Stimulated activated CD8-positive, alpha-beta memory T cell treated with anti-CD3 and anti-CD28 coated beads, Interleukin-4, amount 100 ng/mL, for 1 hour (primary cell): Measurements from ENCODE around the gene TMEM98.
"Not testable (repeated sequence)": the region's sequence is repeated elsewhere in the genome, so short reads cannot be mapped to it uniquely, and the experiment has no call there.

Experiments used
- DNase-seq, 2 donors: peaks; one replicate each; pipeline ENCODE4 v3.0.0-alpha.2; 2020; ENCODE audit warnings: low read depth in 2 of 2, low spot score in 1 of 2

Gene TMEM98

DNA sequence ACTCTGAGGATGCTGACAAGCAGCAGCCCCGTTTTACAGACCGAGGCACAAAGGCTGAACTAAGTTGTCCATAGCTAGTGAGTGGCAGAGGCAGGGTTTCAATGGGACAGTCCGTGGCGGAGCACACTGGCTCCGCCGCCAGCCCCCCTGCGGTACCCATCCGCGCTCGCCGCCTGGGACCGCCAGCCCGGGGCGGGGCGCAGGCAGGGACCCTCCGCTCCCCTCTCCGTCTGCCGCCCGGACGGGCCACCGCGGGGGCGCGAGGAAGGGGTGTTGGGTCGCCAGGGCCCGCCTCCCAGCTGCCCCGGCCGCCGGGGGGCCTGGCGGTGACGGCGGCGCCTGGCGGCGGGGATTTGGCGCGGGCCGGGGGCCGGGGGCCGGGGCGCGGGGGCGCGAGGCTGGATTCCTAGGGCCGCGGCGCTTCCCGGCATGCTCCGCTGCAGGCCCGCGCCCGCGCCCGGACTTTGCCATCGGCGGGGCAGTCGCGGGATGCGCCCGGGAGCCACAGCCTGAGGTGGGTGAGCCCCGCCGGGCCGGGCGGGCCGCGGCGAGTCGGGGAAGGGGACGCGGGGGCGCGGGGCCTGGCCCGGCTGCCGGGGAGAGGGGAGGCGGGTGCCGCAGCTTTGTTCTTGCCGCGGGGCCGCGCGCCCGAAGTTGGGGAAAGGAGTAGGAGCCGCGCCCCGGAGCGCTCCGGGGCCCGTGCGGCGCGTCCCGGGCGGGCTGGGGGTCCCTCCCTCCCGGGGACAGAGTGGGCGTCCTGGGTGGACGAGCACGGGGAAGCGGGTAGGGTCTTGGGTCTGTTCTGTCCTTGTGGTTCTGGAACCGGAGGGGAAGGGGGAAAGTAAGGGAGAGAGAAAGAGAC is at the start of gene TMEM98:
Gene TMEM98 (plus strand): TSS at position 430 of the 862 bp plus-strand sequence. CDS start 3,376 bp downstream, outside the sequence.
- DNase-seq = no peak

- no peak for DNase-seq
Measured at GRCh38 chr17:32878211-32878610, 49.7 kb upstream of the TMEM98 start.

- no peak for DNase-seq
Measured at GRCh38 chr17:32879134-32879533, 48.8 kb upstream of the TMEM98 start.

- DNase-seq = no peak
Measured at GRCh38 chr17:32880671-32881453, 47.1 kb upstream of the TMEM98 start.

- no peak for DNase-seq
Measured at GRCh38 chr17:32882029-32882428, 45.9 kb upstream of the TMEM98 start.

- DNase-seq = no peak
Measured at GRCh38 chr17:32882734-32883133, 45.2 kb upstream of the TMEM98 start.

DNA sequence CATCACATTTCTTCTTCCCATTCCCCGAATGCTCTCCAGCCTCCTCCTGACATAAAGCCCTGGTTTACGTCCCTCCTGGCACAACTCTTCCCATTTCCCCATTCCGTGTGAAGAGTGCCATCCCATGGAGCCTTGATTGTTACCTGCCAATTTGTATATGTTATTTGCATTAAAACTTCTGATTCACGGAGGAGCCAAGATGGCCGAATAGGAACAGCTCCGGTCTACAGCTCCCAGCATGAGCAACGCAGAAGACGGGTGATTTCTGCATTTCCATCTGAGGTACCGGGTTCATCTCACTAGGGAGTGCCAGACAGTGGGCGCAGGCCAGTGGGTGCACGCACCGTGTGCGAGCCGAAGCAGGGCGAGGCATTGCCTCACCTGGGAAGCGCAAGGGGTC is 41.0 kb upstream of the TMEM98 start:
- DNase-seq = not testable (repeated sequence)

DNA sequence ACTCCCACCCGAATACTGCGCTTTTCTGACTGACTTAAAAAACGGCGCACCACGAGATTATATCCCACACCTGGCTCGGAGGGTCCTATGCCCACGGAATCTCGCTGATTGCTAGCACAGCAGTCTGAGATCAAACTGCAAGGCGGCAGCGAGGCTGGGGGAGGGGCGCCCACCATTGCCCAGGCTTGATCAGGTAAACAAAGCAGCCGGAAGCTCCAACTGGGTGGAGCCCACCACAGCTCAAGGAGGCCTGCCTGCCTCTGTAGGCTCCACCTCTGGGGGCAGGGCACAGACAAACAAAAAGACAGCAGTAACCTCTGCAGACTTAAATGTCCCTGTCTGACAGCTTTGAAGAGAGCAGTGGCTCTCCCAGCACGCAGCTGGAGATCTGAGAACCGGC is 40.5 kb upstream of the TMEM98 start:
- not testable (repeated sequence) for DNase-seq

GRCh38 chr17:32894245-32894644 is 33.7 kb upstream of the TMEM98 start:
- no peak for DNase-seq

DNA sequence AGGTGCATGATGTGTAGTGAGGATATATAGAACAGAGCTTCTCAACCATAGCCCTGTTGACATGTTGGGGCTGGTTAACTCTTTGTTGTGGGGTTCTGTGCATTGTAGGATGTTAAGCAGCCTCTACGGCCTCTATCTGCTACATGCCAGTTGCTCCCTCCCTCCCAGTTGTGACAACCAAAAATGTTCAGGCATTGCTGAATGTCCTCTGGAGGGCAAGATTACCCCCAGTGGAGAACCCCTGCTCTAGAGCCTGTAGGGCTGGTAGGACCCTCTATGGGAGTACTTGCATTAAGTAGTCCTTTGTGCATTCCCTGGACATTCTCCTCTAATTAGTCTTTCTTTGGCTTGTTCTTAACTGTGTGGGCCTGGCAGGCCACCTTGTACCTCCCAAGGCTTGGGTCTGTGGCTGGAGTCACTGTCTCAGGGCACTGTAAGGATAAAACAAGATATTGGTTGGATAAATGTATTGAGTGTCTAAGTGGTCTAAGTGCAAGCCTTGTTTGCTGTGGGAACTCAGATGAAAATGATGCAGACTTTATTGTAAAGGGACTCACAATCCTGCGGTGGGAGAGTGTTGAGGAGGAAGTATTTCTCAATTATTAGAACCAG is 31.2 kb upstream of the TMEM98 start:
- no peak for DNase-seq

- no peak for DNase-seq
Measured at GRCh38 chr17:32899236-32900013, 28.5 kb upstream of the TMEM98 start.

DNA sequence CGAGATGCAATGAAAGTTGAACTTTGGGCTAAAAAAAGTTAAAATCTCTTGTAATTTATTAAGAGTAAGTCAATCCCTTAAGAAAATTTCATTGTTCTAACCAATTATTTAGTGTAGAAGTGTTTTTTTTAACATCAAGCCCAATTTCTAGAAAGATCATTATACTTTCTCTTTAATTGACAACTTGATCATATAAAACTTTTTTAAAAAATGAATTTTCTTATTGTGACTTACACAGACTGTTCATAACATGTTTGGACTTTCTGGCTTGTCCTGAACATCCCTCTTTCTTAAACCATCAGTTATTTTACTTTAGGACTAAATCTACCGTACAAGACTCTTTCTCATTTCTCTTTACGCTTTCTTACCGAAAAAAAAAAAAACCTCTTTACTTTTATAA is 26.2 kb upstream of the TMEM98 start:
- no peak for DNase-seq

GRCh38 chr17:32903774-32904673 is 23.9 kb upstream of the TMEM98 start:
- no peak for DNase-seq

DNA sequence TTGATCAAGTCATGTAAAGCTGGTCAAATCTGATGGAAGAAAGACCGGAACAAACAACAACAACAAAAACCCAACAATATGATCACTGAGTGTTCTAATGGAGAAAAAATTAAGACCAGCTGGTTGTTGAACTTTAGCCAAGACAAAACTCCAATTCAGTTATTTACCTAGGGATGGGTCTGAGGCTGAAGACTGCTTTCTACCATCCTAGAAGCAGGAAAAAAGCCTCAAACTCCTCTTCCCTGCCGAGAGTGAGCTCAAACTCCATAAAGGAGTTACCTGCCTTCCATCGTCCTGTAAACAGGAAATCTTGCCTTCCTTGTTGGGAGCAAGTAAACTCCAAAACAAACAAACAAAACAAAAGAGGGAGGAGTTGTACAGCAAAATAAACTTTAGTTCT is 23.1 kb upstream of the TMEM98 start:
- DNase-seq = no peak

DNA sequence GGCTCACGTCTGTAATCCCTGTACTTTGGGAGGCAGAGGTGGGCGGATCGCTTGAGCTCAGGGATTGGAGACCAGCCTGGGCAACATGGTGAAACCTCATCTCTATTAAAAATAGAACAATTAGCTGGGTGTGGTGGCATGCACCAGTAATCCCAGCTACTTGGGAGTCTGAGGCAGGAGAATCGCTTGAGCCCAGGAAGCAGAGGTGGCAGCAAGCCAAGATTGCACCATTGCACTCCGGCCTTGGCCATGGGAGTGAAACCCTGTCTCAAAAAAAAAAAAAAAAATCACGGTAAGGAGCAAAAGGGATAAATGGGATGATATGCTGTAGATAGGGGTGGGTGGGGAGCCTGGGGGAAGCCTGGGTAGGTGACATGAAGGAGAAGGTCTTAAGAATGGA is 20.4 kb upstream of the TMEM98 start:
- DNase-seq = no peak

DNA sequence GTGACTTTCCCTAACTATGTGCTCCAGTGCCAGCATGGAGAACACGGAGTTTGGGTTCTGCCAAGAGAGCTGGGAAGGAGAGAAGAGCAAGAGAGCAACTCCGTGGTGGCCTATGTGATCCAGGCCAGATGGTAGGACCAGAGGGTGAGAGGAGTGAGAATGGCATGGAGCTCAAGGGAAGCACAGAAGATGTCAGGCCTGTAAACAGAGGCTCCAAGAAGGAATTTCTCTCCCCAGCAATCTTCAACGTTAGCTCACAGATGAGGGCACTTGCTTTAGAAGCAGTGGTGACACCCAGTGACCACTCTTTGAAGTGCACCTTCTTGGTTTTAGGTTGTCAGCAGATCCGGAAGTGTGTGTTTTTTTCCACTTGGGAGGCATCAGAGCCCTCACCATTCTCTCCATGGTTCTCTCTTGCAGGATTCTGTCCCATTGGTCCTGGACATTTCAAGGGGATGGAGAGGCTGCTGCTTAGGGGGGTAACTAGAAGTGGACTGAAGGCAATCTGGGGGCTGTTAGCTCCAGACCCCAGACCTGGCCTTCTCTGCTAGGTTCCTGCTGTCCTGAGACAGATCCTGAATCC is 18.1 kb upstream of the TMEM98 start:
- DNase-seq = peak in 1 of 2 donors; percentile 7

DNA sequence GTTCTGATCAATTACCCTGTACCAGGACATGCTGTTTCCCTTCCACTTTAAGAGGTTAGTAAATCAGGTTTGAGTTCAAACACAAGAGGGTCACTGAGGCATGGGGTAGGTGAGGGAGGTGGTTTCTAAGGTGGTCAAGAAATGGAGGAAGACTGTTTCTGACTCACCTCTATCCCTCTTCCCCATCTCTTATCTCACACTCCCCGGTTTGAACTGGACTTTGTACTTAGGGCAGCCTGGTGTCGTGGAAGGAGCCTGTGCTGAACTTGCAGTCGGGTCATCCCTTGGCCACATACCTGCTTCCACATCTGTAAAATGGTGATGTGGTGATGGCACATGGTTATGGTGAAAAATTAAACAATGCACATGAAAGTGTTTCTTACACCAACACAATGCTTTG is 17.2 kb upstream of the TMEM98 start:
- DNase-seq = no peak

- no peak for DNase-seq
Measured at GRCh38 chr17:32912218-32912897, 15.6 kb upstream of the TMEM98 start.

- no peak for DNase-seq
Measured at GRCh38 chr17:32913593-32913992, 14.4 kb upstream of the TMEM98 start.
